Measurements from ENCODE around the gene OSBPL5.

Gene OSBPL5

GRCh38 chr11:3105791-3106735 lies 59.0 kb downstream of the OSBPL5 start:
- peaks cover 0 to 17% of the 10 kb centered on the region in 2 experiments; a peak in 1 of 3 replicates for H3K36me3 ChIP-seq (ENCODE audit: control insufficient read depth in 2 of 2, insufficient read depth in 1 of 2, low read length in 2 of 2)
- TF ChIP-seq HOXD13 (CRISPR knock-in tag; IDR thresholded peaks at IDR 0.05; ENCODE audit: borderline replicate concordance) (no peak), ZNF146 (tag by site-specific recombination; IDR thresholded peaks at IDR 0.05) (no peak), KLF17 (tag by site-specific recombination; IDR thresholded peaks at IDR 0.05) (no peak), ZXDB (tag by site-specific recombination; IDR thresholded peaks at IDR 0.05) (no peak), MZF1 (tag by site-specific recombination; IDR thresholded peaks at IDR 0.05; ENCODE audit: borderline replicate concordance) (no peak), MEIS1 (CRISPR knock-in tag; IDR thresholded peaks at IDR 0.05; ENCODE audit: borderline replicate concordance) (no peak), ZNF280D (tag by site-specific recombination; IDR thresholded peaks at IDR 0.05) (no peak), ZNF169 (tag by site-specific recombination; IDR thresholded peaks at IDR 0.05) (no peak), ZNF302 (tag by site-specific recombination; IDR thresholded peaks at IDR 0.05; ENCODE audit: low read depth) (no peak), TRIM28 (IDR thresholded peaks at IDR 0.05; ENCODE audit: borderline replicate concordance, low read length) (no peak), ZNF10 (tag by site-specific recombination; IDR thresholded peaks at IDR 0.05) (no peak), PRDM1 (tag by site-specific recombination; IDR thresholded peaks at IDR 0.05) (no peak), KLF1 (tag by site-specific recombination; IDR thresholded peaks at IDR 0.05) (no peak), ZSCAN16 (tag by site-specific recombination; IDR thresholded peaks at IDR 0.05) (no peak)
- TF ChIP-seq, protein P1, sequence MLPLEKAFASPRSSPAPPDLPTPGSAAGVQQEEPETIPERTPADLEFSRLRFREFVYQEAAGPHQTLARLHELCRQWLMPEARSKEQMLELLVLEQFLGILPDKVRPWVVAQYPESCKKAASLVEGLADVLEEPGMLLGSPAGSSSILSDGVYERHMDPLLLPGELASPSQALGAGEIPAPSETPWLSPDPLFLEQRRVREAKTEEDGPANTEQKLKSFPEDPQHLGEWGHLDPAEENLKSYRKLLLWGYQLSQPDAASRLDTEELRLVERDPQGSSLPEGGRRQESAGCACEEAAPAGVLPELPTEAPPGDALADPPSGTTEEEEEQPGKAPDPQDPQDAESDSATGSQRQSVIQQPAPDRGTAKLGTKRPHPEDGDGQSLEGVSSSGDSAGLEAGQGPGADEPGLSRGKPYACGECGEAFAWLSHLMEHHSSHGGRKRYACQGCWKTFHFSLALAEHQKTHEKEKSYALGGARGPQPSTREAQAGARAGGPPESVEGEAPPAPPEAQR (tag by site-specific recombination; IDR thresholded peaks at IDR 0.05) = no peak
- no peak overlapping the region for H3K4me3 ChIP-seq (ENCODE audit: low read depth, low read length)
- H3K4me1 ChIP-seq (ENCODE audit: control insufficient read depth, insufficient read depth, low read length) = no peaks in the 10 kb centered on the region
- CTCF ChIA-PET = no interaction called here
- H3K27ac ChIP-seq (ENCODE audit: extremely low read depth, low read depth, low read length) = no peak overlapping the region
- POLR2A ChIA-PET = no interaction called here
- no peaks in the 10 kb centered on the region for H3K9me3 ChIP-seq (ENCODE audit: control insufficient read depth, insufficient read depth, low read depth, low read length)

- H3K4me3 ChIP-seq (ENCODE audit: low read depth, low read length) = no peak overlapping the region
- no peak overlapping the region for H3K27ac ChIP-seq (ENCODE audit: extremely low read depth, low read depth, low read length)
- CTCF ChIA-PET = interaction anchor here (1.7 kb wide), 1 partner anchor 68 kb away, joined by 7 read pairs; no protein-coding TSS in a partner anchor
- H3K36me3 ChIP-seq (ENCODE audit: control insufficient read depth in 2 of 2, insufficient read depth in 1 of 2, low read length in 2 of 2) = peaks cover 0 to 21% of the 10 kb centered on the region in 2 experiments; a peak in 1 of 3 replicates
- POLR2A ChIA-PET = no interaction called here
- no peaks in the 10 kb centered on the region for H3K9me3 ChIP-seq (ENCODE audit: control insufficient read depth, insufficient read depth, low read depth, low read length)
- no peaks in the 10 kb centered on the region for H3K4me1 ChIP-seq (ENCODE audit: control insufficient read depth, insufficient read depth, low read length)
- TF ChIP-seq ZNF121 (tag by site-specific recombination; IDR thresholded peaks at IDR 0.05) (no peak), ZNF473 (tag by site-specific recombination; IDR thresholded peaks at IDR 0.05) (no peak), KLF17 (tag by site-specific recombination; IDR thresholded peaks at IDR 0.05) (no peak), ZNF394 (tag by site-specific recombination; IDR thresholded peaks at IDR 0.05; ENCODE audit: borderline replicate concordance) (no peak)
- TF ChIP-seq, protein P2, sequence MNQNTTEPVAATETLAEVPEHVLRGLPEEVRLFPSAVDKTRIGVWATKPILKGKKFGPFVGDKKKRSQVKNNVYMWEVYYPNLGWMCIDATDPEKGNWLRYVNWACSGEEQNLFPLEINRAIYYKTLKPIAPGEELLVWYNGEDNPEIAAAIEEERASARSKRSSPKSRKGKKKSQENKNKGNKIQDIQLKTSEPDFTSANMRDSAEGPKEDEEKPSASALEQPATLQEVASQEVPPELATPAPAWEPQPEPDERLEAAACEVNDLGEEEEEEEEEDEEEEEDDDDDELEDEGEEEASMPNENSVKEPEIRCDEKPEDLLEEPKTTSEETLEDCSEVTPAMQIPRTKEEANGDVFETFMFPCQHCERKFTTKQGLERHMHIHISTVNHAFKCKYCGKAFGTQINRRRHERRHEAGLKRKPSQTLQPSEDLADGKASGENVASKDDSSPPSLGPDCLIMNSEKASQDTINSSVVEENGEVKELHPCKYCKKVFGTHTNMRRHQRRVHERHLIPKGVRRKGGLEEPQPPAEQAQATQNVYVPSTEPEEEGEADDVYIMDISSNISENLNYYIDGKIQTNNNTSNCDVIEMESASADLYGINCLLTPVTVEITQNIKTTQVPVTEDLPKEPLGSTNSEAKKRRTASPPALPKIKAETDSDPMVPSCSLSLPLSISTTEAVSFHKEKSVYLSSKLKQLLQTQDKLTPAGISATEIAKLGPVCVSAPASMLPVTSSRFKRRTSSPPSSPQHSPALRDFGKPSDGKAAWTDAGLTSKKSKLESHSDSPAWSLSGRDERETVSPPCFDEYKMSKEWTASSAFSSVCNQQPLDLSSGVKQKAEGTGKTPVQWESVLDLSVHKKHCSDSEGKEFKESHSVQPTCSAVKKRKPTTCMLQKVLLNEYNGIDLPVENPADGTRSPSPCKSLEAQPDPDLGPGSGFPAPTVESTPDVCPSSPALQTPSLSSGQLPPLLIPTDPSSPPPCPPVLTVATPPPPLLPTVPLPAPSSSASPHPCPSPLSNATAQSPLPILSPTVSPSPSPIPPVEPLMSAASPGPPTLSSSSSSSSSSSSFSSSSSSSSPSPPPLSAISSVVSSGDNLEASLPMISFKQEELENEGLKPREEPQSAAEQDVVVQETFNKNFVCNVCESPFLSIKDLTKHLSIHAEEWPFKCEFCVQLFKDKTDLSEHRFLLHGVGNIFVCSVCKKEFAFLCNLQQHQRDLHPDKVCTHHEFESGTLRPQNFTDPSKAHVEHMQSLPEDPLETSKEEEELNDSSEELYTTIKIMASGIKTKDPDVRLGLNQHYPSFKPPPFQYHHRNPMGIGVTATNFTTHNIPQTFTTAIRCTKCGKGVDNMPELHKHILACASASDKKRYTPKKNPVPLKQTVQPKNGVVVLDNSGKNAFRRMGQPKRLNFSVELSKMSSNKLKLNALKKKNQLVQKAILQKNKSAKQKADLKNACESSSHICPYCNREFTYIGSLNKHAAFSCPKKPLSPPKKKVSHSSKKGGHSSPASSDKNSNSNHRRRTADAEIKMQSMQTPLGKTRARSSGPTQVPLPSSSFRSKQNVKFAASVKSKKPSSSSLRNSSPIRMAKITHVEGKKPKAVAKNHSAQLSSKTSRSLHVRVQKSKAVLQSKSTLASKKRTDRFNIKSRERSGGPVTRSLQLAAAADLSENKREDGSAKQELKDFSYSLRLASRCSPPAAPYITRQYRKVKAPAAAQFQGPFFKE (tag by site-specific recombination; IDR thresholded peaks at IDR 0.05; ENCODE audit: borderline replicate concordance) = no peak
These were observed 59.9 kb downstream of the OSBPL5 start for GRCh38 chr11:3104961-3105790.

Measured in HEK293 (cell line).